Thyroid gland (tissue), 4 donors: ENCODE results near the gene MPST. TPM values are rescaled to one million over a fixed set of nuclear protein-coding genes. Genes with fewer than 3 reads are reported as not detected.

Experiments used
- DNase-seq, 2 donors: peaks; one replicate each; pipeline ENCODE4 v3.0.0-alpha.2; 2019
- H3K27ac ChIP-seq, 3 donors: fragments of 200-600 bp; sonication (generic); 1 replicate in 2 of 3; 2 replicates in 1 of 3; pipeline ENCODE4 v1.5.1; 2016 to 2019; ENCODE audit warnings: mild to moderate bottlenecking in 1 of 3, moderate library complexity in 1 of 3
- H3K27me3 ChIP-seq: fragments of 200-600 bp; sonication (generic); one replicate; pipeline ENCODE4 v1.5.1; 2019
- H3K36me3 ChIP-seq, 2 donors: fragments of 200-600 bp; sonication (generic); one replicate each; pipeline ENCODE4 v1.5.1; 2016 to 2019
- H3K4me1 ChIP-seq, 2 donors: fragments of 200-600 bp; sonication (generic); one replicate each; pipeline ENCODE4 v1.5.1; 2017 to 2019
- H3K4me3 ChIP-seq, 3 donors: fragments of 200-600 bp; sonication (generic); replicated peaks in 1 of 3; 1 replicate in 2 of 3; 2 replicates in 1 of 3; pipeline ENCODE4 v1.5.1; 2016; ENCODE audit warnings: mild to moderate bottlenecking in 1 of 3
- H3K9me3 ChIP-seq: fragments of 200-600 bp; sonication (generic); one replicate; pipeline ENCODE4 v1.5.1; 2017
- CTCF ChIP-seq, 6 experiments: fragments of 200-600 bp in 3 of 6; fragments of 450-650 bp in 3 of 6; sonication (generic) in 3 of 6; IDR thresholded peaks; one replicate each; pipeline ENCODE4 v1.5.1; 2016 to 2019; ENCODE audit warnings: antibody characterized with exemption in 6 of 6, mild to moderate bottlenecking in 2 of 6, inconsistent platforms in 1 of 6, moderate library complexity in 1 of 6
- POLR2A ChIP-seq, 2 donors: fragments of 450-650 bp; IDR thresholded peaks; one replicate each; pipeline ENCODE4 v1.6.1; 2017; ENCODE audit warnings: antibody characterized with exemption in 2 of 2, mild to moderate bottlenecking in 2 of 2, moderate library complexity in 1 of 2
- WGBS, 2 donors: methylation state at CpG; one replicate each; pipeline ENCODE4 v1.1.5; 2017; 5-methylcytosine and 5-hydroxymethylcytosine counted together
- intact Hi-C: fragments of 100-400 bp; cut with DNase I; formaldehyde crosslinking; loops from one replicate; pipeline ENCODE4 v1.15.1; 2023
- total RNA-seq, 4 donors: library from RNA; depleted of rRNA; stranded (reverse); fragments of >200 nt; gene quantifications; one replicate each; pipeline ENCODE4 v1.2.3, GENCODE V29; 2016

Gene MPST
- total RNA-seq, 4 donors from 2014 or later: 67.7 to 102 (median 93.6) TPM

GRCh38 chr22:37014835-37015586 lies 4.5 kb upstream of the MPST start:
- no peak for TF ChIP-seq POLR2A (IDR thresholded peaks at IDR 0.05)
- TF ChIP-seq CTCF (IDR thresholded peaks at IDR 0.05): no peak
- WGBS, 2 donors: 74 to 78% methylated on average over 10 to 12 of the region's 12 CpGs
- H3K27ac ChIP-seq: no peak overlapping the region

DNA sequence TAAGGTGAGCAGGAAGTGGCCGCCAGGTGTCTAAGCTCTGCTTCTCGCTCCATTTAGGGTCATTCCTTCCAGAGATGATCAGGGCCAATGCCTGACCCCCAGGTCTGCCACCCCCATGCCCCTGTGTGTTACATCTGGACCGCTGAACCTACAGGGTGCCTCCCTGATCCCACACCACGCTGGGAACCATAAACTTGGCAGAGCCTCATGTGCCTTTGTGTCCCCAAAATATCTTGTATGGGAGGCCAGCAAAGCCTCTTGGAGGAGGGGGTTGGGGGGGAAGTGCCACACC lies 4.0 kb upstream of the MPST start:
- Histone ChIP-seq H3K27me3 (no peaks in the 10 kb centered on the region), H3K36me3 (no peaks in the 10 kb centered on the region), H3K9me3 (no peaks in the 10 kb centered on the region), H3K4me3 (no peak overlapping the region), H3K4me1 (peaks cover 20 to 36% of the 10 kb centered on the region in 2 donors), H3K27ac (no peak overlapping the region)
- TF ChIP-seq POLR2A (IDR thresholded peaks at IDR 0.05): no peak
- TF ChIP-seq CTCF (IDR thresholded peaks at IDR 0.05): no peak
- intact Hi-C loops: no loop called here
- DNase-seq: no peak
- WGBS, 2 donors: 93 to 97% methylated on average over 4 of the region's 4 CpGs

More at GRCh38 chr22:37014835-37015586, 4.5 kb upstream of the MPST start:
- intact Hi-C loops: no loop called here
- H3K36me3 ChIP-seq: no peaks in the 10 kb centered on the region
- H3K27me3 ChIP-seq: no peaks in the 10 kb centered on the region
- H3K9me3 ChIP-seq: no peaks in the 10 kb centered on the region
- peaks cover 20 to 37% of the 10 kb centered on the region in 2 donors for H3K4me1 ChIP-seq
- no peak overlapping the region for H3K4me3 ChIP-seq
- DNase-seq: no peak

DNA sequence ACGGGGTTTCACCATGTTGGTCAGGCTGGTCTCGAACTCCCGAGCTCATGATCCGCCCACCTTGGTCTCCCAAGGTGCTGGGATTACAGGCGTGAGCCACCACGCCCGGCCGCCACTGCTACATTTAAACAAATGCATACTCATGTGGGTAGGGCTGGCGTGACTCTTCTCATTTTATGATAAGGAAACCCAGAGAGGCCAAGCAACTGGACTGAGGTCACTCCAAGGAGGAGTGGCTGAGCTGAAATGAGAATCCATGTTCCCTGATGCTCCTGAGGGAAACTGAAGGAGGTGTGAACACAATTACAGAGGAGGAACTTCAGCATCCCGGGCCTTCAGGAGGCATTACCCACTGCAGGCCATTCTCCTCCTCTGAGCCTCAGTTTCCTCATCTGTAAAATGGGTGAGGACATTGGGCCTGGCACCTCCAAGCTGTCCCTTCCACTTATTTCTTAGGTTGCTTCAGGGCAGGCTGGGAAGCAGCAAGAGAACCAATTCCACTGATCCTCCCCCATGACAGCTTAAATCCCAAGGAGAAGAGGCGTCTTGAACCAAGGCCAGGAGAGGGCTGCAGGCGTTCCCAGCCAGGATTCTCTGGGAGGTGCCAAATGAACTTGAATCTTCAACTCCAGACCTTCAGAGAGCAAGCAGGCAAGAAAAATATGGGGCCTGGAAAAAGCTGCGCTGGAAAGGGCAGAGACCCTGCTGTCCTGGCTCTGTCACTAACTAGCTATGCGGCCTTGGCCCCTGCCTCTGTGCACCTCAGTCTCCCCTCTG lies 3.2 kb upstream of the MPST start:
- no peak for DNase-seq
- Histone ChIP-seq H3K4me3 (no peak overlapping the region), H3K4me1 (peaks cover 20 to 43% of the 10 kb centered on the region in 2 donors), H3K27me3 (no peaks in the 10 kb centered on the region), H3K36me3 (no peaks in the 10 kb centered on the region), H3K27ac (no peak overlapping the region), H3K9me3 (no peaks in the 10 kb centered on the region)
- no peak for TF ChIP-seq POLR2A (IDR thresholded peaks at IDR 0.05)
- no peak for TF ChIP-seq CTCF (IDR thresholded peaks at IDR 0.05)
- intact Hi-C loops: no loop called here
- 87 to 96% methylated on average over 14 of the region's 14 CpGs for WGBS, 2 donors

- peaks cover 12 to 42% of the 10 kb centered on the region in 2 donors for H3K4me1 ChIP-seq
- no peak overlapping the region for H3K27ac ChIP-seq
- 93 to 95% methylated on average over 7 to 10 of the region's 10 CpGs for WGBS, 2 donors
- intact Hi-C loops: no loop called here
- H3K4me3 ChIP-seq: no peak overlapping the region
- H3K9me3 ChIP-seq: no peaks in the 10 kb centered on the region
- TF ChIP-seq CTCF (IDR thresholded peaks at IDR 0.05): no peak
- TF ChIP-seq POLR2A (IDR thresholded peaks at IDR 0.05): no peak
- H3K27me3 ChIP-seq: no peaks in the 10 kb centered on the region
- no peaks in the 10 kb centered on the region for H3K36me3 ChIP-seq
- no peak for DNase-seq
Observed at GRCh38 chr22:37017356-37017755, 2.2 kb upstream of the MPST start.
